ENCODE data around the gene FOXE3. TPM values are rescaled to one million over a fixed set of nuclear protein-coding genes. Genes with fewer than 3 reads are reported as not detected.

Gene FOXE3
- total and polyA plus RNA-seq, 10 of the 15 experiments (the other 5 are each of a cell fraction or from before 2014, with no cell fraction given), result 0.13 TPM; not detected in 9

GRCh38 chr1:47432071-47433036 is 16.3 kb downstream of the FOXE3 start (continued):
- TF ChIP-seq SRF (IDR thresholded peaks at IDR 0.05; ENCODE audit: low read depth in 2 of 2, low read length in 2 of 2), result no peak
- no peak for TF ChIP-seq CHD4 (IDR thresholded peaks at IDR 0.05)
- peak; percentile 68; the same call in 1 of the 2 replicates for TF ChIP-seq IKZF1 (conservative IDR thresholded peaks at IDR 0.05)
- TF ChIP-seq, protein P1, sequence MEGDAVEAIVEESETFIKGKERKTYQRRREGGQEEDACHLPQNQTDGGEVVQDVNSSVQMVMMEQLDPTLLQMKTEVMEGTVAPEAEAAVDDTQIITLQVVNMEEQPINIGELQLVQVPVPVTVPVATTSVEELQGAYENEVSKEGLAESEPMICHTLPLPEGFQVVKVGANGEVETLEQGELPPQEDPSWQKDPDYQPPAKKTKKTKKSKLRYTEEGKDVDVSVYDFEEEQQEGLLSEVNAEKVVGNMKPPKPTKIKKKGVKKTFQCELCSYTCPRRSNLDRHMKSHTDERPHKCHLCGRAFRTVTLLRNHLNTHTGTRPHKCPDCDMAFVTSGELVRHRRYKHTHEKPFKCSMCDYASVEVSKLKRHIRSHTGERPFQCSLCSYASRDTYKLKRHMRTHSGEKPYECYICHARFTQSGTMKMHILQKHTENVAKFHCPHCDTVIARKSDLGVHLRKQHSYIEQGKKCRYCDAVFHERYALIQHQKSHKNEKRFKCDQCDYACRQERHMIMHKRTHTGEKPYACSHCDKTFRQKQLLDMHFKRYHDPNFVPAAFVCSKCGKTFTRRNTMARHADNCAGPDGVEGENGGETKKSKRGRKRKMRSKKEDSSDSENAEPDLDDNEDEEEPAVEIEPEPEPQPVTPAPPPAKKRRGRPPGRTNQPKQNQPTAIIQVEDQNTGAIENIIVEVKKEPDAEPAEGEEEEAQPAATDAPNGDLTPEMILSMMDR (IDR thresholded peaks at IDR 0.05 in 2 of 3, conservative IDR thresholded peaks at IDR 0.05 in 1 of 3; ENCODE audit: control insufficient read depth in 2 of 3, extremely low read depth in 1 of 3, insufficient read depth in 1 of 3, low read depth in 3 of 3, low read length in 3 of 3), result peak; percentile 77 to 81 (median 80)
- TF ChIP-seq, protein P2, sequence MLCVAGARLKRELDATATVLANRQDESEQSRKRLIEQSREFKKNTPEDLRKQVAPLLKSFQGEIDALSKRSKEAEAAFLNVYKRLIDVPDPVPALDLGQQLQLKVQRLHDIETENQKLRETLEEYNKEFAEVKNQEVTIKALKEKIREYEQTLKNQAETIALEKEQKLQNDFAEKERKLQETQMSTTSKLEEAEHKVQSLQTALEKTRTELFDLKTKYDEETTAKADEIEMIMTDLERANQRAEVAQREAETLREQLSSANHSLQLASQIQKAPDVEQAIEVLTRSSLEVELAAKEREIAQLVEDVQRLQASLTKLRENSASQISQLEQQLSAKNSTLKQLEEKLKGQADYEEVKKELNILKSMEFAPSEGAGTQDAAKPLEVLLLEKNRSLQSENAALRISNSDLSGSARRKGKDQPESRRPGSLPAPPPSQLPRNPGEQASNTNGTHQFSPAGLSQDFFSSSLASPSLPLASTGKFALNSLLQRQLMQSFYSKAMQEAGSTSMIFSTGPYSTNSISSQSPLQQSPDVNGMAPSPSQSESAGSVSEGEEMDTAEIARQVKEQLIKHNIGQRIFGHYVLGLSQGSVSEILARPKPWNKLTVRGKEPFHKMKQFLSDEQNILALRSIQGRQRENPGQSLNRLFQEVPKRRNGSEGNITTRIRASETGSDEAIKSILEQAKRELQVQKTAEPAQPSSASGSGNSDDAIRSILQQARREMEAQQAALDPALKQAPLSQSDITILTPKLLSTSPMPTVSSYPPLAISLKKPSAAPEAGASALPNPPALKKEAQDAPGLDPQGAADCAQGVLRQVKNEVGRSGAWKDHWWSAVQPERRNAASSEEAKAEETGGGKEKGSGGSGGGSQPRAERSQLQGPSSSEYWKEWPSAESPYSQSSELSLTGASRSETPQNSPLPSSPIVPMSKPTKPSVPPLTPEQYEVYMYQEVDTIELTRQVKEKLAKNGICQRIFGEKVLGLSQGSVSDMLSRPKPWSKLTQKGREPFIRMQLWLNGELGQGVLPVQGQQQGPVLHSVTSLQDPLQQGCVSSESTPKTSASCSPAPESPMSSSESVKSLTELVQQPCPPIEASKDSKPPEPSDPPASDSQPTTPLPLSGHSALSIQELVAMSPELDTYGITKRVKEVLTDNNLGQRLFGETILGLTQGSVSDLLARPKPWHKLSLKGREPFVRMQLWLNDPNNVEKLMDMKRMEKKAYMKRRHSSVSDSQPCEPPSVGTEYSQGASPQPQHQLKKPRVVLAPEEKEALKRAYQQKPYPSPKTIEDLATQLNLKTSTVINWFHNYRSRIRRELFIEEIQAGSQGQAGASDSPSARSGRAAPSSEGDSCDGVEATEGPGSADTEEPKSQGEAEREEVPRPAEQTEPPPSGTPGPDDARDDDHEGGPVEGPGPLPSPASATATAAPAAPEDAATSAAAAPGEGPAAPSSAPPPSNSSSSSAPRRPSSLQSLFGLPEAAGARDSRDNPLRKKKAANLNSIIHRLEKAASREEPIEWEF (IDR thresholded peaks at IDR 0.05; ENCODE audit: insufficient replicate concordance, low read depth, low read length), result no peak
- no peak for TF ChIP-seq ZZZ3 (IDR thresholded peaks at IDR 0.05; ENCODE audit: control insufficient read depth, insufficient read length, low read depth)
- no peak for TF ChIP-seq SUPT20H (IDR thresholded peaks at IDR 0.05; ENCODE audit: borderline replicate concordance, control insufficient read depth, low read depth, low read length)
- no peak for TF ChIP-seq PKNOX1 (IDR thresholded peaks at IDR 0.05)
- no peak for TF ChIP-seq TAF1 (IDR thresholded peaks at IDR 0.05; ENCODE audit: borderline replicate concordance, low read depth, low read length)
- TF ChIP-seq LARP7 (IDR thresholded peaks at IDR 0.05), result no peak
- no peak for TF ChIP-seq NFYB (IDR thresholded peaks at IDR 0.05; ENCODE audit: insufficient read depth, low read depth, low read length)
- no peak for TF ChIP-seq REST (IDR thresholded peaks at IDR 0.05; ENCODE audit: low read depth, low read length)
- TF ChIP-seq, protein P3, sequence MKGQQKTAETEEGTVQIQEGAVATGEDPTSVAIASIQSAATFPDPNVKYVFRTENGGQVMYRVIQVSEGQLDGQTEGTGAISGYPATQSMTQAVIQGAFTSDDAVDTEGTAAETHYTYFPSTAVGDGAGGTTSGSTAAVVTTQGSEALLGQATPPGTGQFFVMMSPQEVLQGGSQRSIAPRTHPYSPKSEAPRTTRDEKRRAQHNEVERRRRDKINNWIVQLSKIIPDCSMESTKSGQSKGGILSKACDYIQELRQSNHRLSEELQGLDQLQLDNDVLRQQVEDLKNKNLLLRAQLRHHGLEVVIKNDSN (IDR thresholded peaks at IDR 0.05; ENCODE audit: borderline replicate concordance, extremely low read length, insufficient read depth, low read depth, low read length), result no peak
- no peak for TF ChIP-seq NR2C1 (IDR thresholded peaks at IDR 0.05)
